NOMO-1 (cell line): ENCODE measurements around the gene ROPN1B.

Experiments
- DNase-seq, 2 experiments: peaks; one replicate each; lab custom pipeline; 2025; ENCODE audit not compliant: unreplicated experiment in 2 of 2; lab: John Stamatoyannopoulos, UW

Gene ROPN1B

GRCh38 chr3:126003447-126004190, 34.6 kb downstream of the ROPN1B start:
- DNase-seq = no peak

- DNase-seq = no peak
These were observed 35.2 kb downstream of the ROPN1B start for GRCh38 chr3:126004217-126004616.

GRCh38 chr3:126004692-126005091, 35.7 kb downstream of the ROPN1B start:
- DNase-seq = no peak

- no peak for DNase-seq
These were observed 37.0 kb downstream of the ROPN1B start for GRCh38 chr3:126005951-126006350.

- no peak for DNase-seq
These were observed 39.2 kb downstream of the ROPN1B start for GRCh38 chr3:126008219-126008618.

- no peak for DNase-seq
These were observed 40.2 kb downstream of the ROPN1B start for GRCh38 chr3:126009181-126009580.

- no peak for DNase-seq
These were observed 44.8 kb downstream of the ROPN1B start for GRCh38 chr3:126013751-126014156.

- DNase-seq = no peak
These were observed 45.3 kb downstream of the ROPN1B start for GRCh38 chr3:126014252-126014651.

- DNase-seq = no peak
These were observed 46.1 kb downstream of the ROPN1B start for GRCh38 chr3:126015075-126015474.

GRCh38 chr3:126016616-126017015, 47.6 kb downstream of the ROPN1B start:
- no peak for DNase-seq

- no peak for DNase-seq
These were observed 48.4 kb downstream of the ROPN1B start for GRCh38 chr3:126017362-126017761.

GRCh38 chr3:126018545-126018944, 49.6 kb downstream of the ROPN1B start:
- DNase-seq = no peak

- no peak for DNase-seq
These were observed 50.0 kb downstream of the ROPN1B start for GRCh38 chr3:126018995-126019394.

GRCh38 chr3:126019683-126020082, 50.7 kb downstream of the ROPN1B start:
- DNase-seq = no peak

GRCh38 chr3:126021224-126021623, 52.2 kb downstream of the ROPN1B start:
- DNase-seq = no peak

- DNase-seq = no peak
These were observed 52.7 kb downstream of the ROPN1B start for GRCh38 chr3:126021702-126022101.

- no peak for DNase-seq
These were observed 53.9 kb downstream of the ROPN1B start for GRCh38 chr3:126022741-126023359.

GRCh38 chr3:126023390-126023789, 54.4 kb downstream of the ROPN1B start:
- no peak for DNase-seq

GRCh38 chr3:126024049-126024854, 55.3 kb downstream of the ROPN1B start:
- DNase-seq = no peak

GRCh38 chr3:126025116-126025729, 56.2 kb downstream of the ROPN1B start:
- no peak for DNase-seq

- DNase-seq = no peak
These were observed 56.9 kb downstream of the ROPN1B start for GRCh38 chr3:126025862-126026261.
